Hepatocyte (in vitro differentiated cells): ENCODE data around the gene PARD3B.

ENCODE experiments used
- CTCF ChIP-seq: fragments of 200-600 bp; sonication (generic); IDR thresholded peaks from 2 replicates; pipeline ENCODE4 v1.5.1; 2016; ENCODE audit warnings: antibody characterized with exemption, mild to moderate bottlenecking; ENCODE audit not compliant: poor library complexity
- EZH2 ChIP-seq: fragments of 200-600 bp; sonication (generic); IDR thresholded peaks from 2 replicates; pipeline ENCODE4 v1.6.1; 2016; ENCODE audit warnings: antibody characterized with exemption, mild to moderate bottlenecking, borderline replicate concordance

DNA sequence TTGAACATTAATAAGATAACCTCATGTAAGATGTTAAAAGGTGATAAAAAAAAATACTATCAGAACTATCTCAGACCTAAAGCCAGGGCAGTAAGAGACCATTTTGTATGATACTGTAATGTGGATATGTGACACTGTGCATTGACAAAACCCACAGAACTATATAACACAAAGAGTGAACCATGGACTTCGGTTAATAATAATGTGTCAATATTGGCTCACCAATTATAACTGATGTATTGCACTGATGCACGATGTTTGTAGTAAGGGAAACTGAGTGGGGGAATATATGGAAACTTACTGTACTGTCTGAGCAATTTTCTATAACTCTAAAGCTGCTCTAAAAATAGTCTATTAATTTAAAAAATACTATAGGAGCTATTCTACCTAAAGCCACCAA, 40.7 kb upstream of the PARD3B start:
- no peak for TF ChIP-seq EZH2
- no peak for TF ChIP-seq CTCF
